Progenitor cell of endocrine pancreas (in vitro differentiated cells): ENCODE results near the gene GAR1. TPM values are rescaled to one million over a fixed set of nuclear protein-coding genes. Genes with fewer than 3 reads are reported as not detected.
"Not testable (repeated sequence)": the region's sequence is repeated elsewhere in the genome, so short reads cannot be mapped to it uniquely, and the experiment has no call there.

ENCODE experiments used
- DNase-seq: peaks from one replicate; pipeline ENCODE4 v3.0.0; 2021; ENCODE audit warnings: low spot score; ENCODE audit not compliant: unreplicated experiment
- H3K27ac Mint-ChIP-seq: 2 replicates; pipeline ENCODE4 v1.8.0; 2021; ENCODE audit warnings: mild to moderate bottlenecking, moderate library complexity, mixed read lengths
- H3K27me3 Mint-ChIP-seq: 2 replicates; pipeline ENCODE4 v1.8.0; 2021; ENCODE audit warnings: mixed read lengths
- H3K36me3 Mint-ChIP-seq: 2 replicates; pipeline ENCODE4 v1.8.0; 2022; ENCODE audit warnings: mixed read lengths; ENCODE audit not compliant: insufficient read depth
- H3K4me1 Mint-ChIP-seq: 2 replicates; pipeline ENCODE4 v1.8.0; 2021; ENCODE audit warnings: low read depth, mixed read lengths
- H3K4me3 Mint-ChIP-seq: 2 replicates; pipeline ENCODE4 v1.8.0; 2021; ENCODE audit warnings: low read depth, mild to moderate bottlenecking, moderate library complexity, mixed read lengths
- H3K9me3 Mint-ChIP-seq: 2 replicates; pipeline ENCODE4 v1.8.0; 2021; ENCODE audit warnings: low read depth, mixed read lengths
- total RNA-seq: library from RNA; stranded (reverse); gene quantifications from 2 replicates; pipeline ENCODE4 v1.2.1, GENCODE V29; 2021
- TF ChIP-seq, protein P1 (sequence below): fragments of 200-600 bp; sonication (generic); IDR thresholded peaks from one replicate; pipeline ENCODE4 v1.5.0; 2021; ENCODE audit warnings: antibody characterized with exemption, mild to moderate bottlenecking; ENCODE audit not compliant: unreplicated experiment

The GAR1 gene
- total RNA-seq, 1 donor from 2014 or later: 25.7 TPM

- H3K4me1 Mint-ChIP-seq: no peaks in the 10 kb centered on the region
Measured at GRCh38 chr4:109836985-109837384, 21.4 kb downstream of the GAR1 start.

DNA sequence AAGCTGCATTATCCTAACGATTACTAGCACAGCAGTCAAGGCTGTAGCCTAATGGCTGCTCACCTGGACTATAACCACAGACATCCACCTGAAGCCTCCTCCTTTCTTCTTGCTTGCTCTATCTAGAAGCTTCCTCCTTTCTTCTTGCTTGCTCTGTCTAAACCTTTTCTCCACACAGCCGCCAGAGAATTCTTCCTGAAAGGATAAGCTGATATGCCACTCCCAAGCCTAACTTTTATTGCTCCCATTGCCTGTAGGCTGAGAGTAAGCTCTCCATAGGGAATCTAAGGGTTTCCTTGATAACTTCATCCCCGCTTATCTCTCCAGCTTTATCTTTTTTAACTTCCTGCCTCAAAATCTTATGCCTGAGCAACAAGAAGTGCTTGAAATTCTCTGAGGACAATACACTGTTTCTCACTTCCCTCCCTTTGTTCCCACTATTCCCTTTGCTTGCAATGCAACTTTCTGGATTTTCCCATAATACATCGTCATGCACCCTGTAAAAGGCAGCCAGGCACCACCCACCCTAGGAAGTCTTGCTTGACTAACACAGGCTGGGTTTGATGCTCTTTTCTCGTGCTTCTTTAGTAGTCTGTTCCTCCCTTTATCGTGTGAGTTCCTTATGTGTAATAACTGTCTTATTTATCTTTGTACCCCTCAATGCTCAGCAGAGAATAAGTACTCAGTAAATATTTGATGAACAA lies 31.0 kb downstream of the GAR1 start:
- Mint-ChIP-seq H3K27me3 (no peaks in the 10 kb centered on the region), H3K27ac (no peak overlapping the region), H3K36me3 (no peaks in the 10 kb centered on the region), H3K4me3 (no peak overlapping the region), H3K4me1 (peaks cover 23% of the 10 kb centered on the region), H3K9me3 (no peaks in the 10 kb centered on the region)
- TF ChIP-seq, protein P1, sequence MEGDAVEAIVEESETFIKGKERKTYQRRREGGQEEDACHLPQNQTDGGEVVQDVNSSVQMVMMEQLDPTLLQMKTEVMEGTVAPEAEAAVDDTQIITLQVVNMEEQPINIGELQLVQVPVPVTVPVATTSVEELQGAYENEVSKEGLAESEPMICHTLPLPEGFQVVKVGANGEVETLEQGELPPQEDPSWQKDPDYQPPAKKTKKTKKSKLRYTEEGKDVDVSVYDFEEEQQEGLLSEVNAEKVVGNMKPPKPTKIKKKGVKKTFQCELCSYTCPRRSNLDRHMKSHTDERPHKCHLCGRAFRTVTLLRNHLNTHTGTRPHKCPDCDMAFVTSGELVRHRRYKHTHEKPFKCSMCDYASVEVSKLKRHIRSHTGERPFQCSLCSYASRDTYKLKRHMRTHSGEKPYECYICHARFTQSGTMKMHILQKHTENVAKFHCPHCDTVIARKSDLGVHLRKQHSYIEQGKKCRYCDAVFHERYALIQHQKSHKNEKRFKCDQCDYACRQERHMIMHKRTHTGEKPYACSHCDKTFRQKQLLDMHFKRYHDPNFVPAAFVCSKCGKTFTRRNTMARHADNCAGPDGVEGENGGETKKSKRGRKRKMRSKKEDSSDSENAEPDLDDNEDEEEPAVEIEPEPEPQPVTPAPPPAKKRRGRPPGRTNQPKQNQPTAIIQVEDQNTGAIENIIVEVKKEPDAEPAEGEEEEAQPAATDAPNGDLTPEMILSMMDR: no peak
- DNase-seq: no peak

More at GRCh38 chr4:109836985-109837384, 21.4 kb downstream of the GAR1 start:
- no peak overlapping the region for H3K27ac Mint-ChIP-seq
- DNase-seq: no peak
- no peaks in the 10 kb centered on the region for H3K27me3 Mint-ChIP-seq
- no peaks in the 10 kb centered on the region for H3K36me3 Mint-ChIP-seq
- TF ChIP-seq, protein P1: no peak
- no peaks in the 10 kb centered on the region for H3K9me3 Mint-ChIP-seq
- no peak overlapping the region for H3K4me3 Mint-ChIP-seq

- Mint-ChIP-seq H3K9me3 (no peaks in the 10 kb centered on the region), H3K36me3 (no peaks in the 10 kb centered on the region), H3K27me3 (no peaks in the 10 kb centered on the region), H3K4me1 (peaks cover 23% of the 10 kb centered on the region), H3K27ac (no peak within 1 kb of the TSS), H3K4me3 (no peak within 1 kb of the TSS)
- no peak for DNase-seq
- TF ChIP-seq, protein P1: no peak
Measured at GRCh38 chr4:109847896-109848442, 32.4 kb downstream of the GAR1 start, which contains the start of gene LRIT3. LRIT3 (plus strand) TSS chr4:109848107; CDS start chr4:109848202, 95 bp downstream.

DNA sequence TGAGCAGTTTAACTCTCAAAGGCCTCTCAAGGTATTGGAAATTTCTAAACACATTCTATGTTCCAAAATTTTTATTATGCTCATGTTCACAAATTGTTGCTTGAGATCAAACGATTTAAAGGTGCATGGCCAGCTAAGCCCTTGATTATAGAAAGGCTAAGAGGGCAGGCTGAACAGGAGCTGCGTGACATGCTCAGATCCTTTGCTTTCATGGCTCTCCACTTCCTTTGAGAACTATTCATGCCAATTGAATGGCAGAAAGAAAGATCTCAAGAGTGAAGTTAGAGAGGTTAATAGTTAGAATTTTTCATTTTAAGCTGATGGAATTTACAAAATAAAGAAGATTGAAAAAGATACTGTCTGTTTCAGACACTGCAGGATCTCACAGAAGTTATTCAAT lies 32.9 kb downstream of the GAR1 start:
- TF ChIP-seq, protein P1: no peak
- Mint-ChIP-seq H3K9me3 (peaks cover 4% of the 10 kb centered on the region), H3K36me3 (no peaks in the 10 kb centered on the region), H3K4me1 (peaks cover 23% of the 10 kb centered on the region), H3K27ac (no peak overlapping the region), H3K27me3 (no peaks in the 10 kb centered on the region), H3K4me3 (no peak overlapping the region)
- DNase-seq: no peak

DNA sequence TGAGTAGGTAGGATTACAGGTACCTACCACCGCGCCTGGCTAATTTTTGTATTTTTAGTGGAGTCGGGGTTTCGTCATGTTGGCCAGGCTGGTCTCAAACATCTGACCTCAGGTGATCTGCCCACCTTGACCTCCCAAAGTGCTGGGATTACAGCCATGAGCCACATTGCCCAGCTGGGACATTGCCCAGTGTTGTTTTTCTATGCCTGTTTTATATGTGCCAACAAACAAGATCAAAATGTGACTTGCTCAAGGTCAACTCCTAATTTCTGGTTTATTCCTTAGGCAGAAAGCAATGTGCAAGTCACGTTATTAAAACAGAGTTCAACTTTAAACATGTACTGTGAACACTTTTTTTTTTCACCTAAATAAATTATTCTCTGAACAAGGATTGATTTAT lies 35.0 kb downstream of the GAR1 start:
- TF ChIP-seq, protein P1: no peak
- Mint-ChIP-seq H3K9me3 (peaks cover 11% of the 10 kb centered on the region), H3K27me3 (no peaks in the 10 kb centered on the region), H3K4me3 (no peak overlapping the region), H3K27ac (no peak overlapping the region), H3K4me1 (peaks cover 19% of the 10 kb centered on the region), H3K36me3 (no peaks in the 10 kb centered on the region)
- no peak for DNase-seq

DNA sequence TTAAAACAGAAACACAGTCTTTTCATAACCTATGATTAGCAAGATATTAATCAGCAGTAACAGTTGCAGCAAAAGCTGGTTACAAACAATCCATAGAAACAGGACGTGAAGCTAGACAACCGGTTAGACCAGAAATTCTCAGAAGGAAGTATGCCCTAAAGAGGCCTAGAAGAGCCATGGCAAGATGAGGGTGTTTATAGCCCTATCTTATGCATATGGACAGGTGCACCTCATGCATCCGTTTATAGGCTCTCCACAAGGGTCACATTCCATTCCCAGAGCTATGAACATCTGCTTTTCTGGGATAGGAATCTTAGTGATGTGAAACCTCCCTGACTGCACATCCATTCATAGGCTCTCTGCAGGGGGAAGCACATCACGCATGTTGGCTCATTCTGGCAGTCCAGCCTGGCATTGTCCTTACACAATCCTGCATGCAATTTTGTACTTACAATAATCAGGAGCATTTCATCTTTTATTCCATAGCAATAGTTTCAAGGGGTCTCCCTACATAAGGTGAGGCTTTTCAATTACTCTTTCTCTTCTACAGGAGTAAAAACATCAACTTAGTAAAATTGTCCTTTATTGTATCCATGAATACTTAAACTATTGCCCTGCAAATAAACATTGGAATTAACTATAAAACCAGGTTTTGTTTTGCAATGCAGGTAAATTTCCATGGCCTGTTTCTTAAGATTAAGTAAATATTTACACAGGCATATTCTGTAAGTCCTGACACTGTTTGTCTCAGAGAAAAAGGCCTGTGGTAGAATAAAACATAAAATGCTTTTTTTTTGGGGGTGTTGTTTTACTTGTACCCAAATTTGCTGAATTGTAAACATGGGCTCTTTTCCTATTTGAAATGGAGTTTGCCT lies 44.1 kb downstream of the GAR1 start:
- H3K9me3 Mint-ChIP-seq: peaks cover 35% of the 10 kb centered on the region
- not testable (repeated sequence) for DNase-seq, H3K36me3 Mint-ChIP-seq, H3K27me3 Mint-ChIP-seq, H3K27ac Mint-ChIP-seq, H3K4me3 Mint-ChIP-seq, H3K4me1 Mint-ChIP-seq
